GM23338 (cell line): ENCODE data around the gene EHD1. TPM values are rescaled to one million over a fixed set of nuclear protein-coding genes. Genes with fewer than 3 reads are reported as not detected.

Experiments used
- ATAC-seq: fragments of 200-7000 bp; cut with Tn5 transposase; 3 replicates; pipeline ENCODE4 v1.9.1; 2020
- DNase-seq: peaks from one replicate; pipeline ENCODE4 v3.0.0-alpha.2; 2015; ENCODE audit warnings: low spot score
- H2AFZ ChIP-seq: fragments of 200-600 bp; sonication (generic); 2 replicates; pipeline ENCODE4 v1.8.0; 2016; ENCODE audit warnings: antibody characterized with exemption, mild to moderate bottlenecking, moderate library complexity
- H3F3A ChIP-seq: fragments of 200-600 bp; sonication (generic); replicated peaks from 2 replicates; pipeline ENCODE4 v1.8.0; 2017; ENCODE audit warnings: antibody characterized with exemption, mixed run types, low read depth
- H3K27ac ChIP-seq: fragments of 200-600 bp; sonication (generic); 2 replicates; pipeline ENCODE4 v1.6.1; 2016; ENCODE audit warnings: low read depth
- H3K27me3 ChIP-seq: fragments of 200-600 bp; sonication (generic); 2 replicates; pipeline ENCODE4 v1.8.0; 2016; ENCODE audit warnings: mild to moderate bottlenecking, mixed run types, moderate library complexity; ENCODE audit not compliant: insufficient read depth
- H3K36me3 ChIP-seq: fragments of 200-600 bp; sonication (generic); 2 replicates; pipeline ENCODE4 v1.8.0; 2016; ENCODE audit warnings: mild to moderate bottlenecking; ENCODE audit not compliant: insufficient read depth
- H3K4me1 ChIP-seq: fragments of 200-600 bp; sonication (generic); 2 replicates; pipeline ENCODE4 v1.8.0; 2016; ENCODE audit warnings: mild to moderate bottlenecking, moderate library complexity; ENCODE audit not compliant: insufficient read depth
- H3K4me2 ChIP-seq: fragments of 200-600 bp; sonication (generic); 2 replicates; pipeline ENCODE4 v1.7.1; 2017; ENCODE audit warnings: mixed run types
- H3K4me3 ChIP-seq: fragments of 200-600 bp; sonication (generic); 2 replicates; pipeline ENCODE4 v1.6.1; 2016; ENCODE audit warnings: mixed run types
- H3K79me2 ChIP-seq: fragments of 200-600 bp; sonication (generic); replicated peaks from 2 replicates; pipeline ENCODE4 v1.8.0; 2017; ENCODE audit warnings: mild to moderate bottlenecking; ENCODE audit not compliant: insufficient read depth
- H3K9me2 ChIP-seq: fragments of 200-600 bp; sonication (generic); 2 replicates; pipeline ENCODE4 v1.8.0; 2017; ENCODE audit not compliant: insufficient read depth
- H4K20me1 ChIP-seq: fragments of 200-600 bp; sonication (generic); replicated peaks from 2 replicates; pipeline ENCODE4 v1.8.0; 2017; ENCODE audit warnings: mild to moderate bottlenecking; ENCODE audit not compliant: insufficient read depth
- H3K27ac Mint-ChIP-seq: 2 replicates; pipeline ENCODE4 v1.8.0; 2020; ENCODE audit warnings: inconsistent platforms, mild to moderate bottlenecking, moderate library complexity, mixed read lengths
- H3K27me3 Mint-ChIP-seq: 3 replicates; pipeline ENCODE4 v1.8.0; 2022; ENCODE audit warnings: low read depth, mild to moderate bottlenecking, moderate library complexity, mixed read lengths, inconsistent platforms; ENCODE audit not compliant: insufficient read depth, poor library complexity
- H3K36me3 Mint-ChIP-seq: 3 replicates; pipeline ENCODE4 v1.8.0; 2021; ENCODE audit warnings: low read depth, mild to moderate bottlenecking, inconsistent platforms, moderate library complexity, mixed read lengths
- H3K4me1 Mint-ChIP-seq: 3 replicates; pipeline ENCODE4 v1.8.0; 2020; ENCODE audit warnings: mild to moderate bottlenecking, inconsistent platforms, mixed read lengths
- H3K4me3 Mint-ChIP-seq: 3 replicates; pipeline ENCODE4 v1.8.0; 2021; ENCODE audit warnings: moderate library complexity, mild to moderate bottlenecking, inconsistent platforms, mixed read lengths
- H3K9me3 Mint-ChIP-seq: 3 replicates; pipeline ENCODE4 v1.8.0; 2020; ENCODE audit warnings: moderate library complexity, mild to moderate bottlenecking, inconsistent platforms, mixed read lengths
- CREB1 ChIP-seq: fragments of 250-450 bp; sonication (Bioruptor Pico); IDR thresholded peaks from 2 replicates; pipeline ENCODE4 v1.5.0; 2020; ENCODE audit warnings: low read depth, mild to moderate bottlenecking, moderate library complexity
- EZH2phosphoT487 ChIP-seq: fragments of 200-600 bp; sonication (generic); IDR thresholded peaks from one replicate; pipeline ENCODE4 v1.8.1; 2018; ENCODE audit warnings: antibody characterized with exemption; ENCODE audit not compliant: unreplicated experiment
- JUNB ChIP-seq: IDR thresholded peaks from one replicate; pipeline ENCODE4 v1.6.1; 2016; ENCODE audit warnings: antibody characterized with exemption; ENCODE audit not compliant: unreplicated experiment
- NANOG ChIP-seq: IDR thresholded peaks from 2 replicates; pipeline ENCODE4 v1.6.1; 2016; ENCODE audit warnings: antibody characterized with exemption, borderline replicate concordance
- POLR2AphosphoS5 ChIP-seq: IDR thresholded peaks from 2 replicates; pipeline ENCODE4 v1.6.1; 2016; ENCODE audit warnings: antibody characterized with exemption, low read depth
- REST ChIP-seq: IDR thresholded peaks from one replicate; pipeline ENCODE4 v1.6.1; 2018; ENCODE audit warnings: antibody characterized with exemption; ENCODE audit not compliant: unreplicated experiment
- ZNF114 ChIP-seq: fragments of 250-450 bp; sonication (Bioruptor Pico); IDR thresholded peaks from 2 replicates; pipeline ENCODE4 v1.5.0; 2020; ENCODE audit warnings: mild to moderate bottlenecking, moderate library complexity
- ZNF331 ChIP-seq: fragments of 250-450 bp; sonication (Bioruptor Pico); IDR thresholded peaks from 2 replicates; pipeline ENCODE4 v1.5.0; 2020; ENCODE audit warnings: low read depth, mild to moderate bottlenecking, moderate library complexity
- polyA plus RNA-seq: library from polyadenylated mRNA; unstranded; fragments of >200 nt; fragmentation: Nextera tagmentation; extraction: Ambion mirVana; gene quantifications from 2 replicates; pipeline ENCODE4 v1.2.1, GENCODE V29; 2016
- total RNA-seq: library from RNA; depleted of rRNA; stranded (reverse); fragments of >200 nt; shearing (Covaris generic); gene quantifications from 2 replicates; pipeline ENCODE4 v1.2.3, GENCODE V29; 2014
- TF ChIP-seq, protein P1 (sequence below): fragments of 250-450 bp; sonication (Bioruptor Pico); IDR thresholded peaks from 2 replicates; pipeline ENCODE4 v1.5.0; 2020; ENCODE audit warnings: mild to moderate bottlenecking, moderate library complexity
- TF ChIP-seq, protein P2 (sequence below), 2 experiments: fragments of 200-600 bp in 1 of 2; sonication (generic) in 1 of 2; conservative IDR thresholded peaks; 2 replicates each; pipeline versions ENCODE4 v1.5.1 to v1.6.1; 2016 to 2017; ENCODE audit warnings: antibody characterized with exemption in 2 of 2, low read depth in 2 of 2, mild to moderate bottlenecking in 2 of 2, moderate library complexity in 1 of 2
- TF ChIP-seq, protein P3 (sequence below): IDR thresholded peaks from 2 replicates; pipeline ENCODE4 v1.6.1; 2016; ENCODE audit warnings: antibody characterized with exemption

The EHD1 gene
- total and polyA plus RNA-seq, 2 experiments from 2014 or later = 16.7 to 69.7 TPM

GRCh38 chr11:64881476-64881875, 3.1 kb upstream of the EHD1 start:
- ATAC-seq = no peak

More at GRCh38 chr11:64881476-64881875, 3.1 kb upstream of the EHD1 start:
- H3K4me1 ChIP-seq = peaks cover 15% of the 10 kb centered on the region; the same call in 1 of the 2 replicates
- peaks cover 23% of the 10 kb centered on the region for H3K4me1 Mint-ChIP-seq
- peaks cover 10% of the 10 kb centered on the region for H3K79me2 ChIP-seq
- H3F3A ChIP-seq = 0 out of 2 replicates have a peak, but pooled peaks cover 3% of the 10 kb centered on the region
- peaks cover 5% of the 10 kb centered on the region; the same call in 1 of the 2 replicates for H3K27me3 ChIP-seq
- no peak overlapping the region for H3K4me2 ChIP-seq
- no peak overlapping the region for H2AFZ ChIP-seq
- TF ChIP-seq NANOG = no peak
- TF ChIP-seq, protein P1, sequence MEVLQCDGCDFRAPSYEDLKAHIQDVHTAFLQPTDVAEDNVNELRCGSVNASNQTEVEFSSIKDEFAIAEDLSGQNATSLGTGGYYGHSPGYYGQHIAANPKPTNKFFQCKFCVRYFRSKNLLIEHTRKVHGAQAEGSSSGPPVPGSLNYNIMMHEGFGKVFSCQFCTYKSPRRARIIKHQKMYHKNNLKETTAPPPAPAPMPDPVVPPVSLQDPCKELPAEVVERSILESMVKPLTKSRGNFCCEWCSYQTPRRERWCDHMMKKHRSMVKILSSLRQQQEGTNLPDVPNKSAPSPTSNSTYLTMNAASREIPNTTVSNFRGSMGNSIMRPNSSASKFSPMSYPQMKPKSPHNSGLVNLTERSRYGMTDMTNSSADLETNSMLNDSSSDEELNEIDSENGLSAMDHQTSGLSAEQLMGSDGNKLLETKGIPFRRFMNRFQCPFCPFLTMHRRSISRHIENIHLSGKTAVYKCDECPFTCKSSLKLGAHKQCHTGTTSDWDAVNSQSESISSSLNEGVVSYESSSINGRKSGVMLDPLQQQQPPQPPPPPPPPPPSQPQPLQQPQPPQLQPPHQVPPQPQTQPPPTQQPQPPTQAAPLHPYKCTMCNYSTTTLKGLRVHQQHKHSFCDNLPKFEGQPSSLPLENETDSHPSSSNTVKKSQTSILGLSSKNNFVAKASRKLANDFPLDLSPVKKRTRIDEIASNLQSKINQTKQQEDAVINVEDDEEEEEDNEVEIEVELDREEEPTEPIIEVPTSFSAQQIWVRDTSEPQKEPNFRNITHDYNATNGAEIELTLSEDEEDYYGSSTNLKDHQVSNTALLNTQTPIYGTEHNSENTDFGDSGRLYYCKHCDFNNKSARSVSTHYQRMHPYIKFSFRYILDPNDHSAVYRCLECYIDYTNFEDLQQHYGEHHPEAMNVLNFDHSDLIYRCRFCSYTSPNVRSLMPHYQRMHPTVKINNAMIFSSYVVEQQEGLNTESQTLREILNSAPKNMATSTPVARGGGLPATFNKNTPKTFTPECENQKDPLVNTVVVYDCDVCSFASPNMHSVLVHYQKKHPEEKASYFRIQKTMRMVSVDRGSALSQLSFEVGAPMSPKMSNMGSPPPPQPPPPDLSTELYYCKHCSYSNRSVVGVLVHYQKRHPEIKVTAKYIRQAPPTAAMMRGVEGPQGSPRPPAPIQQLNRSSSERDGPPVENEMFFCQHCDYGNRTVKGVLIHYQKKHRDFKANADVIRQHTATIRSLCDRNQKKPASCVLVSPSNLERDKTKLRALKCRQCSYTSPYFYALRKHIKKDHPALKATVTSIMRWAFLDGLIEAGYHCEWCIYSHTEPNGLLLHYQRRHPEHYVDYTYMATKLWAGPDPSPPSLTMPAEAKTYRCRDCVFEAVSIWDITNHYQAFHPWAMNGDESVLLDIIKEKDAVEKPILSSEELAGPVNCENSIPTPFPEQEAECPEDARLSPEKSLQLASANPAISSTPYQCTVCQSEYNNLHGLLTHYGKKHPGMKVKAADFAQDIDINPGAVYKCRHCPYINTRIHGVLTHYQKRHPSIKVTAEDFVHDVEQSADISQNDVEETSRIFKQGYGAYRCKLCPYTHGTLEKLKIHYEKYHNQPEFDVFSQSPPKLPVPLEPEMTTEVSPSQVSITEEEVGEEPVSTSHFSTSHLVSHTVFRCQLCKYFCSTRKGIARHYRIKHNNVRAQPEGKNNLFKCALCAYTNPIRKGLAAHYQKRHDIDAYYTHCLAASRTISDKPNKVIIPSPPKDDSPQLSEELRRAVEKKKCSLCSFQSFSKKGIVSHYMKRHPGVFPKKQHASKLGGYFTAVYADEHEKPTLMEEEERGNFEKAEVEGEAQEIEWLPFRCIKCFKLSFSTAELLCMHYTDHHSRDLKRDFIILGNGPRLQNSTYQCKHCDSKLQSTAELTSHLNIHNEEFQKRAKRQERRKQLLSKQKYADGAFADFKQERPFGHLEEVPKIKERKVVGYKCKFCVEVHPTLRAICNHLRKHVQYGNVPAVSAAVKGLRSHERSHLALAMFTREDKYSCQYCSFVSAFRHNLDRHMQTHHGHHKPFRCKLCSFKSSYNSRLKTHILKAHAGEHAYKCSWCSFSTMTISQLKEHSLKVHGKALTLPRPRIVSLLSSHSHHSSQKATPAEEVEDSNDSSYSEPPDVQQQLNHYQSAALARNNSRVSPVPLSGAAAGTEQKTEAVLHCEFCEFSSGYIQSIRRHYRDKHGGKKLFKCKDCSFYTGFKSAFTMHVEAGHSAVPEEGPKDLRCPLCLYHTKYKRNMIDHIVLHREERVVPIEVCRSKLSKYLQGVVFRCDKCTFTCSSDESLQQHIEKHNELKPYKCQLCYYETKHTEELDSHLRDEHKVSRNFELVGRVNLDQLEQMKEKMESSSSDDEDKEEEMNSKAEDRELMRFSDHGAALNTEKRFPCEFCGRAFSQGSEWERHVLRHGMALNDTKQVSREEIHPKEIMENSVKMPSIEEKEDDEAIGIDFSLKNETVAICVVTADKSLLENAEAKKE (CRISPR knock-in tag) = no peak
- TF ChIP-seq EZH2phosphoT487 = no peak
- TF ChIP-seq POLR2AphosphoS5 = no peak
- no peak for TF ChIP-seq ZNF331 (CRISPR knock-in tag)
- TF ChIP-seq, protein P2, sequence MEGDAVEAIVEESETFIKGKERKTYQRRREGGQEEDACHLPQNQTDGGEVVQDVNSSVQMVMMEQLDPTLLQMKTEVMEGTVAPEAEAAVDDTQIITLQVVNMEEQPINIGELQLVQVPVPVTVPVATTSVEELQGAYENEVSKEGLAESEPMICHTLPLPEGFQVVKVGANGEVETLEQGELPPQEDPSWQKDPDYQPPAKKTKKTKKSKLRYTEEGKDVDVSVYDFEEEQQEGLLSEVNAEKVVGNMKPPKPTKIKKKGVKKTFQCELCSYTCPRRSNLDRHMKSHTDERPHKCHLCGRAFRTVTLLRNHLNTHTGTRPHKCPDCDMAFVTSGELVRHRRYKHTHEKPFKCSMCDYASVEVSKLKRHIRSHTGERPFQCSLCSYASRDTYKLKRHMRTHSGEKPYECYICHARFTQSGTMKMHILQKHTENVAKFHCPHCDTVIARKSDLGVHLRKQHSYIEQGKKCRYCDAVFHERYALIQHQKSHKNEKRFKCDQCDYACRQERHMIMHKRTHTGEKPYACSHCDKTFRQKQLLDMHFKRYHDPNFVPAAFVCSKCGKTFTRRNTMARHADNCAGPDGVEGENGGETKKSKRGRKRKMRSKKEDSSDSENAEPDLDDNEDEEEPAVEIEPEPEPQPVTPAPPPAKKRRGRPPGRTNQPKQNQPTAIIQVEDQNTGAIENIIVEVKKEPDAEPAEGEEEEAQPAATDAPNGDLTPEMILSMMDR (conservative IDR thresholded peaks at IDR 0.05; ENCODE audit: low read depth in 2 of 2) = no peak
- TF ChIP-seq JUNB = no peak
- no peak for TF ChIP-seq ZNF114 (CRISPR knock-in tag)
- no peak for TF ChIP-seq CREB1
- TF ChIP-seq, protein P3, sequence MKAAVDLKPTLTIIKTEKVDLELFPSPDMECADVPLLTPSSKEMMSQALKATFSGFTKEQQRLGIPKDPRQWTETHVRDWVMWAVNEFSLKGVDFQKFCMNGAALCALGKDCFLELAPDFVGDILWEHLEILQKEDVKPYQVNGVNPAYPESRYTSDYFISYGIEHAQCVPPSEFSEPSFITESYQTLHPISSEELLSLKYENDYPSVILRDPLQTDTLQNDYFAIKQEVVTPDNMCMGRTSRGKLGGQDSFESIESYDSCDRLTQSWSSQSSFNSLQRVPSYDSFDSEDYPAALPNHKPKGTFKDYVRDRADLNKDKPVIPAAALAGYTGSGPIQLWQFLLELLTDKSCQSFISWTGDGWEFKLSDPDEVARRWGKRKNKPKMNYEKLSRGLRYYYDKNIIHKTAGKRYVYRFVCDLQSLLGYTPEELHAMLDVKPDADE = no peak
- TF ChIP-seq REST = no peak
- H3K4me3 ChIP-seq = no peak overlapping the region
- no peaks in the 10 kb centered on the region for H3K36me3 Mint-ChIP-seq
- no peak overlapping the region for H3K27ac ChIP-seq
- H3K4me3 Mint-ChIP-seq = no peak overlapping the region
- no peaks in the 10 kb centered on the region for H3K9me3 Mint-ChIP-seq
- H3K36me3 ChIP-seq = no peaks in the 10 kb centered on the region
- H3K9me2 ChIP-seq = no peaks in the 10 kb centered on the region
- DNase-seq = no peak
- H3K27ac Mint-ChIP-seq = no peak overlapping the region
- H3K27me3 Mint-ChIP-seq = peaks cover 8% of the 10 kb centered on the region
- no peaks in the 10 kb centered on the region for H4K20me1 ChIP-seq
